ENCODE data around the gene PPARG.
A peak's percentile ranks its signal among the peaks of the same experiment; 100 is the strongest.

PPARG gene

DNA sequence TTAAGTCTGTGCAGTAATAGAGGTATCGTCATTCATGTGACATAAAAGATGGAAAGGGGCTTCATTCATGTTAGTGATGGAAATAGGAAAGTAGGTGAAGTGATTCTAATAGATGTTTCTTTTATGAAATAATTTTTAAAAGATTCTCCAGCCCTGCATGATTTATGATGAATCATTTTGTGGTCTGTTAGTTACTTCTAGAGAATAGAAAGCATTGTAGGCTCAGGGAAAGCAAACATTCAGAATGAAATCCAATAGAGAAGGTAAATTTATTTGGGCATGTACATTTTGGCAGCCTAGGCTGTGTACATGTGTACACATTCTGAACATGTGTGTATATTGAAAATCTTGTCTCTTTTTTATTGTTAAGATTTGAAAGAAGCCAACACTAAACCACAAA lies 23.1 kb downstream of the PPARG start:
- no peak for DNase-seq (ENCODE audit: low spot score)

DNA sequence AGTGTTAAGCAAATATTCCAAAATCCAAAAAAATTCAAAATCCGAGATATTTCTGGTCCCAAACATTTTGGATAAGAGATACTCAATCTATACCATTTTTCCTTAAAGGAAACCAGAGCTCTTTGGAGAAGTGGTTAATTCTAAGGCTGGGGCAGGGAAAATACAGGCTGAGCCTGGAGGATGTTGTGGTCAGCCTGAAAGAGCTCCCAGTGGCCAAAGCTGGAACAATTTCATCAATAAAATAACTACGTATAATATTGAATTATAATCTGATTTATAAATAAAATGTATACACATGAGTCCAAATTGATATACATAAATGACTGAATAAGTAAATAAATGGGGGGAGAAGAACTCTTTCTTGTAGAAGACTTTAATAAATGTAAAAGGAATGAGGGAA lies 24.6 kb downstream of the PPARG start:
- no peak for DNase-seq (ENCODE audit: low spot score)

DNA sequence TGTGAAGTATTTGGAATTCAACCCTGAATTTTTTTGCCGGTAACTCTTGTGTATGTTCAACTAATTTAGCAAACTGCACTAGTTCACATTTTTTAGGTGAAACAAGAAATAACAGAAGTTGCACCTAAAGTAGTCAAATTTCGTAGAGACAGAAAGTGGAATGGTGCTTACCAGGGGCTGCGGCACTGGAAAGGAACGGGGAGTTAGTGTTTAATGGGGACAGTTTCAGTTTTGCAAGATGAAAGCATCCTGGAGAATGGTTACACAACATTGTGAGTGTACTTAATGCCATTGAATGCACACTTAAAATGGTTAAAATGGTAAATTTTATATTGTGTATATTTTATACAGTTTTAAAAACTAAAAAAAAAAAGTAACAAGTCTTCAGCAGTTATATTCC lies 27.4 kb downstream of the PPARG start:
- no peak for DNase-seq (ENCODE audit: low spot score)

DNA sequence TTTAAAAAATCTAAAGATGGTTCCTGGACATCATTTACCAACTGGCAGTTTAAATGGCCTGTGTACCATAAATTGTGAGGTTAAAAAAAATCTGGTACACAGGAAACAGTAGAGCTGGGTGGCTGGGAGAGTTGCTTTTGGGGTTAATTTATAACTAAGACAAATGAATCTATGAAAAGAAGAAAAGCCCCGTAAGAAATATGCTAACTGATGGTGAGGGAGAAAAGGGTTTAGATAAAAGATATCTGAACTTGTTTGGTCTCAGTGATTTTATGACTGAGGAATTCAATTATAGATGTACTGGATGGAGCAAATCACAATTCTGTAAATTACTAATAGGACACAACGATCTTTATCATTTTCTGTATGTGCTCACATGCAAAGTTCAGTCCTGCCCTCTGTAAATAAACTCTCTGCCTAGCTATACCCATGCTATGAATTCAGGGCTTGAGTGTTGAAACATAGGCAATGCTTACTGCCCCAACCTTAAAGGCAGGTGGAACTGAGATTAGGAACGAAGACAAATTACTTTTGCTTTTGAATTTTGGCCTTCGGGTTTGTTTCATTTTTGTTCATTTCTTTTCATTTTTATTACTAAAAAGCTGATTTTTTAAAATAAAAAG lies 28.0 kb downstream of the PPARG start:
- DNase-seq (ENCODE audit: low spot score), result peak; percentile 39

DNA sequence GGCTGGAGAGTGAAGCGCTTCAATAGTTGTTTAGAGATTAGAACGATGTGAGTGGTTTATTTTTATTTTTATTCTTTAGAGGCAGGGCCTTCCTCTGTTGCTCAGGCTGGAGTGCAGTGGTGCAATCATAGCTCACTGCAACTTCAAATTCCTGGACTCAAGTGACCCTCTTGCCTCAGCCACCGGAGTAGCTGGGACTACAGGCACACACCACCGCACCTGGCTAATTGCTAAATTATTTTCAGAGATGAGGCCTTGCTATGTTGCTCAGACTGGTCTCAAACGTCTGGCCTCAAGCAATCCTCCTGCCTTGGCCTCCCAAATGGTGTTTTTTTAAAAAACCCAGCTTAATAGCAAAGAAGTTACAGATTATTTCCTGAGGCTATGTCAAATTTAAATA lies 29.0 kb downstream of the PPARG start:
- no peak for DNase-seq (ENCODE audit: low spot score)

DNA sequence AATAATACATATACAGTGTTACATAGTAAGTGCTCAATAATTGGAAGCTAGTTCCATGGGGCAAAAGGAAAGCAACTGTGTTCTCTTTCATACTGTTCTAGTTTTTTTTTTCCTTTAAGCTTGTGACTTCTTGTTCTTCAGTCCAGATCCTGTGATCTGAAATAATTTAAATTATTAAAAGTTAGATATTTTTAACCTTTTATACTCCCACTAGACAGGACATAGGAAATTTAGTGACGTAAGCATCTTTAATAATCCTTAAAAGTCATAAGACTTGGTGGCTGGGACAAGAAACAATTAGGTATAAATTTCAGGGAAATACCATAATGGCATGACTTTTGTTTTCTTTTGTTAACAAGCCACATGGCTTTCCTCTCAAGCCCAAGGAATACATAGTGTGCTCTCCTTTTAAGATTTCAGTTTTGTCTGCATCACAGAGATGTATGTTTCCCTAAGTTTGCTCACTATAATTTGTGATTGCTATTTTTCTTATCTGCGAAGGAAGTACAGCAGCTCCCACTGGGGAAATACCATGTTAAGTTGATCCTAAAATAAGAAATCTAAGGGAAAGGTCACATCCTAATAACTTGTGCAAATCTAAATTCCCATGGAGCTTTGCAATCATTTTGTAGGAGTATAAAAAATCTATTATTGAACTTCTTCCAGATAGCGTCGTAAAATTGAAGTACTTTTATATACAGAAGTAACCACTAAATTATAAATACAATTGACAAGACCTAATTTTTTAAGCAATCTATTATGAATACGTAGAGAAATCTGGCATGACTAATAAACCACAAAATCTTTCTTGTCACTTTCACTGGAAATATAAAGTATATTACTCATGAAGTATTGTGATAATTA lies 30.1 kb downstream of the PPARG start:
- no peak for DNase-seq (ENCODE audit: low spot score)

DNA sequence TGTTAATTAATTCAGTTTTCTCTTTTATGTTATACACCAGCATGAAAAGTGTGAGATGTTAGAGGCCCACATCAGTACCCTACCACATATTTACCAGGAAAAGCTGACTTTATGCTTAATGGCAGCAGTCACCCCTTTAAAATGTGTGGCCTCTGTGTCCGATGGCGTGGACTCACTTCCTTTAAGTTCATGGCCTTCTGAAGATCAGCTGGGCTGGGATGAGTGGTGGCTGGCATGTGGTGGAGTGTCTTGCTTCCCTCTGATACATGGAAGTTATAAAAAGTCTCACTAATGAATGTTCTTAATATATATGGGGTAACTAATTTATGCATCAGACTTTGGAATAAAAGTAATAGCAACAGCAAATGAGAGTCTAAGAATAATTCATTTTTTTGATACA lies 32.1 kb downstream of the PPARG start:
- DNase-seq (ENCODE audit: low spot score), result no peak

DNA sequence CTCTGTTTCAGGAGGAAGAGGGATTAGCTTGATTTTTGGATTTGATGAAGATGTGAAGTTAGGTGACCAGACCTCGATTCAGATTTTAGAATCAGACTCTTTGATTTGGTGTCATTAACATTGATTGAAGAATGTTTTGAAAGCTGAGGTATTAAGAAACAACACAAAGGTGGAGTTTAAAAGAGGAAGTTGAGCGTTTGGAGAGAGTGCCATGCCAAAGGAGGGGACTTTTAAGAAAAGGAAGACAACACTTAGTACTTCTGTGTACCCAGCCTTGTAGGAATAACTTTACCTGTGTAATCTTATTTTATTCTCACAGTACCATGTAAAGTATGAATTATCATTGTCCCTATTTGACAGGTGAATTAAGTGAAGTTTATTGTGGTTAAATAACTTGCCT lies 34.4 kb downstream of the PPARG start:
- DNase-seq (ENCODE audit: low spot score), result no peak

DNA sequence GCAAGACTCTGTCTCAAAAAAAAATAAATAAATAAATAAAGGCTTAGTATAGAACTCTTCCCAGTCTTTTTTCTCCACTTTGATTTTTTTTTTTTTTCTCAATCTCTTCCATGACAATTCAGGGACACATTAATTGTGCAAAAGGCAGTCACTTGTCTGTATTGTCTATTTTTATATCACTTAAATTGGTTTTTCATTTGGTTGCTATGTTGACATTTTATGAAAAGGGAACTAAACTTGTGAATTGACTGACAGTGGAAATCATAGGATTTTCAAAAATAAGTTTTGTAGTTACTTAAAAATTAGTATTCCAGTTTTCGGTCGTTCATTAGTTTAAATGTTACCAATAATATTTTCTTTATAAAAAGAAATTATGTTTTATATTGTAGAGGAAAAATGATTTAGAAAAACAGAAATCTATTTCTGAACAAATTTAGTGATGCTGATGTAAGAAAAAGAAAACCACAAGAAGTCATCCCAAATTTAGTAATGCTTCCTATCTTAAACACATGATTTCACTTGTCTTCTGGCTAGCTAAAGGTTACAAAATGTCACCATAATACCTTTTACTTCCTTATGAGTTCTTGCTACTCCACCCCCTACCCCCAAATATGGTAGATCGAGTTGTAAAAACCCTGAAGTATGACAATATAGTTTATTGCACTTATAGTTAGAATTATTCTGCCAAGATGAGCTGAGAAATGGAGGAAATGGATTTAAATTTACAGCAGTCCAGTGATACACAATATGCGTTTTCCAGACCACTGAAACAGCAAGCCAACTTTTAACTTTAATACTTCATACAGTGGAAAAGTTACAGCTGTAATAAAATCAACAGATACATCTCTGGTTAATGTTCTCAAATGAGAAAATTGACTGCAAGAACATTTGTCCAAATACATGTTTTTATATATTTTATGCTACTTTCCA lies 37.0 kb downstream of the PPARG start:
- DNase-seq (ENCODE audit: low spot score), result no peak

DNA sequence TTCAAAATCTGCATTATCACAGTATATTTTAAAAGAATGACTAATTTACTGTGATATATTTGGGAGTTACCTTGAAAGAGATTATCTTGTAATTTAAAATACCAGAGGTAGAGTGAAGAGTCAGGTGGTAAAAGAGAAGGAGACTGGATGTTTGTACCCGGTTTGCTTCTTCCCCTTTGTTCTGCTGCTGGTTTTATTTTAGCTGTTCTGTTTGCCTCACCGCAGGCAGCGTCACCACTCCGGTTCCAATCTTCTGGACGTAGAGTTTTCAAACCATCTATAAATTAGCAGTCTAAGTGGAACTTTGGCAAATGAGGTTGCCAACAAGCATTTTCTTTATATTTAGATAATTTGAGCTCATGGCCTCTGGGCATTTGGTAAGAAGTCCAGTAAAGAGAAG lies 38.2 kb downstream of the PPARG start:
- no peak for DNase-seq (ENCODE audit: low spot score)

DNA sequence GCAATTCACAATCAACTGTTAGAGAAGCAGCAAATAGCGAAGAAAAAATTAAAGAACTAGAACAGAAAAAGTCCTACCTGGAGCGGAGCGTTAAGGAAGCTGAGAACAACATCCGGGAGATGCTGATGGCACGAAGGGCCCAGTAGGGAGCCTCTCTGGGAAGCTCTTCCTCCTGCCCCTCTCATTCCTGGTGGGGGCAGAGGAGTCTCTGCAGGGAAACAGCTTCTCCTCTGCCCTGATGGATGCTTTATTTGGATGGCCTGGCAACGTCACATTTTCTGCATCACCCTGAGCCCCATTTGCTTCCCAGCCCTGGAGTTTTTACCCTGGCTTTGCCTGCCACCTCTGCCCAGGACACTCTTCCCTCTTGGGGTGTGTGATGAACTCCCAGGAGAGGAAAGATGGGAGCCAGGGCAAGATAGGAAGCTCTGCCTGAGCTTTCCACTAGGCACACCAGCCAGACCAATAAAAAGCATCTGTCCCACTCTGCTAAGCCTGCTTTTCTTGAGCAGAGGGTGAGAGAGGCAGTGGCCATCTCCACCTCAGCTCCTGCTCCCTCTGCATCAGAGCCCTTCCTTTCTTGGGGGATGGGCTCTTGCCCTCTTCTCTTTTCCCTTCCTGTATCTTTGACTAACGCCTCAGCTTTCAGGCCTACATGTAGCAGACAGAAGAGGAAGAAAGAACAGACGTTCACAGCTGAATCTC lies 39.4 kb downstream of the PPARG start:
- no peak for DNase-seq (ENCODE audit: low spot score)

DNA sequence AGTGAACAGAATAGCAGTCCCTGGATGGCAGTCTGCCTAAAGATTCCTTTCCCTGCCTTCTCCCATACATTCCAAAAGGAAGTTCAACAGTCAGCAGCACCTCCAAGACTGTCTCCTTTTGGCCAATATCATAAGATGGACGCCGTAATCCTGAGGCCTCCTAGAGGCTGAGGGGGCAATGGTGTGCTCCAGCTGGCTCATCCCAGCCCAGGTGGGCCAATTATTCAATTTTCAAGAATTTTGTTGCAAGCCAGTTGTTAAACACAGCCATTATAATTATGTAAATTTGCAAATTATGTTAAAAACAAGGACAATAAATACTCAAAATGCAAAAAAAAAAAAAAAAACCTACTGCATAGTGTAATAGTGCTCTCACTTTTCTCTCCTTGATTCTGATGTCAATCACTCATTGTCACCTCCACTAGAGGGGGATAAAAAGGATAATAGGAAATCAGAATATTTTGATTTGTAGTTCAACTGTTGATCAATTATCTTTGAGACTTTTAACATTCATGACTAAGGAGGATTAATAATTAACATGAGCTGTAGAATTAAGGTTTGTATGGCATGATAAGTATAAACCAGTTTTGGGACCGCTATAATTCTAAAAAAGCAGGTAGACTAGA lies 40.1 kb downstream of the PPARG start:
- DNase-seq (ENCODE audit: low spot score), result no peak

DNA sequence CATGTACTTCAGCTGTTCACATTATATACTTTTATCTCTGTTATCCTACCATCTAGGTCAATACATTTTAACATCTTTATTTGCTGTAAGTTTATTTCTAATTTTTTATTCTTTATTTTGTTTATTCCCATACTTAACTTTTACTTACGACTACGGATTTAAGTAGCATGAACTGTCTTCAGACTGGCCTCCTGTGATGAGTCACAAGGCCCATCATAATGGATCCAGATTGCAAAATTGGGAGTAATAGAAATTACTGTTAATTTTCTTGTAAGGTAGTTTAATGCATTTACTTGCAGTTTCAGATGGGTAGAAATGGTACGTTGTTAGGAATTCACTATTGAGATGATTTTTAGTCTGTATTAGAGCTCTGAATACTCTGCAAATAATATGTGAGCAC lies 45.9 kb downstream of the PPARG start:
- no peak for DNase-seq (ENCODE audit: low spot score)

DNA sequence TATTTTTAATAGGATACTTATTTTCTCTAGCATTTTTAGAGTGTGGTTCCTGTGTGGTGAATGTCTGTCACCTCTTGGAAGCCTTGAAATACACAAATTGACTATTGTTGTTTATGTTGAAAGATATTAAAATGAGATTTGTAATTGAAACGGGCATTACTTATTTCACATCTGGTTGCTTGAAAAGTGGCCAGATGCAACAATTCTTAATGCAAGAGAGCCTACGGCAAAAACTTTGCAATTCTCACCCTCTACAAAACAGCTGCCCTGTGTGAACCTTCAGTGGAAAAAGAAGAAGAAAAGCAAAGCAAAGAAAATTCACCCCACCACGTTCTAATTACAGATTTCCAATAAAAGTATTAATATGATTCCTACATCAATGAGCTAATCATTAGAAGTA lies 46.6 kb downstream of the PPARG start:
- no peak for DNase-seq (ENCODE audit: low spot score)

DNA sequence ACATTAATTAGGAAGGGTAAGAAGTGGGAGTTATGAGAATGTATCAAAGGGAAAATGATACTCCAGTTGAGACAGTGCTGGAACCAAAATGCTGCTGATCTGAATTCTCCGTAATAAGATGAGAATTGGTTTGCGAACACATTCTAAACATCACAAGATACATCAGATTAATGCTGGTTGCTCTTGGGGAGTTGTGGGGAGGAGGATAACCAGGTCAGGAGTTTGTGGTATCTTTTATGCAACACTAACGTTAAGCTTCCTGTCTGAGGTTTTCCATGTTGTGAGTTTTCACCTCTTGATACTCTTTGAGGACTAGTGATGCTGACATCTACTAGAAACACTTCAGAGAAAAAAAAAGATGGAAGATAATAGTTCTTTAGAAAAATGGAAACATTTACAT lies 47.2 kb downstream of the PPARG start:
- no peak for DNase-seq (ENCODE audit: low spot score)

DNA sequence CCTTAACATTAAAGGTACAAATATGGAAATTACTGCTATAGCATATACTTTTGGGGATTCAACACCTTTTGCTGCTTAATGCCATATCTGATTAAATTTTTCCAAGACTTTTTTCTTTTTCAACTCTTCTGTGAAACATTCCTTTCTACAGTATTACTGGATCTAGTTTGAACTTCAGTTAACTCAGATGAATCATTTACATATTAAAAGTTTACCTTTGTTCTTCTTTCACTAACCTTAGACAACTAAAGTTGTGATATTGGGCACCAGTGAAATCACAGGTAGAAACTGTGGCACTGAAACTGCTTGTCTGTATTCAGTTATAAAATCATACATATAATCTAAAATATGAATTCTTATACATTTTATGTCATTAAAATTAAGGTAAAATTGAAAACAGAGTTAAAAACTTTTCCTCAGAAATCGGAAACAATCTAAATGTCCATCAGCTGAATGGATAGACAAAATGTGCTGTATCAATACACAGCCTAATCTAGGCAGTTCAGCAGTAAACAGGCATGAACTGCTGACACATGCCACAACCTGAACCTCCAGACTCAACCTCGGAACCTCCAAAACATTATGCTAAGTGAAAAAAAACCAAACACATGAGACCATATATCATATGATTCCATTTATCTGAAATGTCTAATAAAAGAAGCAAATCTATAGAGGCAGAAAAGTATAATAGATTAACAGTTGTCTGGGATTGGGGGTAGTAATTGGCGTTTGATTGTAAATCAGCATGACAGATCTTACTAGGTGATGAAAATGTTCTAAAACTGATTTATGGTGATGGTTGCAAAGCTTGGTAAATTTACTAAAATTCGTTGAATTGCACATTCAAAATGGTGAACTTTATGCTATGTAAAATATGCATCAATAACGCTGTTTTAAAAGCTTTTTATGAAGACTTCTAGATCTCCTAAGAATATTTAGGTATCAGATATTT lies 50.0 kb downstream of the PPARG start:
- no peak for DNase-seq (ENCODE audit: low spot score)

DNA sequence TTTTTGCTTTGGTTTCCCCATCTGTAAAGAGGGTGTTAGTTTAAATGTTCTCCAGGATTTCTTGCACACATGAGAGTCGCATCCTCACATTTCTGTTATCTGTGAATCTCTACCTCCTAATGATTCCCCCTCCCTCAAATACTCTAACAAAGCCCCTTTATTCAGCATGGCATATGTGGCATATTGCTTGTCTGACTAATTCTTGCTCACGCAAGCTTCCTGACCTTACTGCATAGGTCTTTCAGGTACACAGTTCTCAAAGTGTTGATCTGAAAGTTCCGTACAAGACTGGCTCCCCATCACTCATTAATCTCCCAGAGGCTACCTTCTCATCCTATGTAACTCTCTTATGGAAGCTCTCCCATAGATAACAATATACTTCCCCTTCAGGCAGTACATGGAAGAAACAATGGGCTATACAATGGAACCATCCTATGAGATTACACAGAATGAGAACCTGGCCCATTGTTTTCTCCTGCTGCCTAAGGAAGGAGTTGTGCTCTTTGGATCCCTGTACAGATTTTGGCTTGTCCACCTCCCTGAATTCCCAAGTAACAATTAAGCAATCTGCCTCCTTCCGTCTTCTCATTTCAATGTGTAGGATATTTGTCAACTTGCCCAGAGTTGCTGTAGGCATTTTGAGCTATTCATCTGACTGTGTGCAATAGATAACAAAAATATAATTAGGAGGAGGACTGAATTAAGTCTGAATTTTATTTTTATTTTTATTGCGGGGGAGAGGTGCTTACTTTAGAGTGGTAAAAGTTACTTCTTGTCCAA lies 51.0 kb downstream of the PPARG start:
- DNase-seq (ENCODE audit: low spot score), result no peak

DNA sequence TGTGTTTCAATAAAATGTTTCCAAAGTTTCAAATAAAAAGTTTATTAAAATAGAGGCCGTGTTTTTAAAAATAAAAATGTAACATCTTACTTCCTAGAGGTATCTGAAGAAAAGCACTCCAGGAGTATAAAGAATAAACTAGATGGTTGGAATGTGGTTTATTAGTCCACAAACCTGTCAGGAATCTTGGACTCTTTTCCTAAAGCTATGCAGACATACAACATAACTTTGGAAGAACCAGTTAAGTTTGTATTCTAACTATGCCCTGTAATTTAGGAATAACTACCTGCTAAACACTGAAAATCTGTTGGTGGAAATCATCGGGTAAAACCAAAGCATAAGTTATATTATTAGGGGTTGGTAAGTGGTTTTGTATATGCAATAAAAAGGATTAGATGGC lies 51.6 kb downstream of the PPARG start:
- DNase-seq (ENCODE audit: low spot score), result no peak

DNA sequence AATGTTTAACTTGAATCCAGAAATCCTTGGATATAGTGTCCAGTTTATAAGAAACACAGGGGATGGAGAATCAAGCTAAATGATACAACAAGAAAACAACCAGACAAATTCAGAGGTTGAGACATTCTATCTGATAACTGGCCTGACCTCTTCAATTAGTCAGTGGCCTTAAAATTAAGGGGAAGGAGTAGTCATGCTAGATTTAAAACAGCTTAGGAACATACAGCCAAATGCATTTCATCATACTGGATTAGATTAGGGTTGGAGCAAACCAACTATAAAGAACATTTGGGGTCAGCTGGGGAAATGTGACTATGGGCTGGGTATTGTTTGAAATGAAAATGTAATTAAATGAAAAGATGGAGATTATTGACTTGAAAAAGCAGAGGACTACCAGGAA lies 53.3 kb downstream of the PPARG start:
- no peak for DNase-seq (ENCODE audit: low spot score)

DNA sequence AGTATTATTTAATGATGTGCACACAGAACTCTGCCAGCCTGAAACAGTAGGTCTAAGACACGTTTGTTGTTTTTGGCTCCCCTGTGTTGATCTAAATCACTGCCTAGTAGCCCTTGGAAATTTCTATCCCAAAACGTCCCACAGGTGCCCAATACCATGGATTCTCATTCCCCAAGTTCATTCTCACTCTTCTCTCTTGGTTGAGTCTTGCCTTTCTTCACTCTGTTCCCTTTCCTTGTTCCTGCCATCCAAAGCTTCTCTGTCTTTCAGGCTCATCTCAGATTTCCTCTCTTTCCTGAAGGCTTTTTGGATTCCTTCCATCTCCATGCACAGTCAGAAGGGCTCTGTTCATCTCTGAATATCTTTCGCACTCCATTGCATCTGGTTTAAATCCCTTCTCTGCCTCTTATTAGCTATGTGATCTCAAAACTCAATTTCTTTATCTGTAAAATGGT lies 54.2 kb downstream of the PPARG start:
- DNase-seq (ENCODE audit: low spot score), result no peak

Data from HuH-7 (cell line).